HG03066 (cell line): ENCODE data around the gene USP19.

ENCODE experiments used
- ATAC-seq: cut with Tn5 transposase; IDR thresholded peaks from one replicate; pipeline ENCODE4 v1.9.1; 2021; ENCODE audit warnings: low read depth; ENCODE audit not compliant: unreplicated experiment

USP19 gene

GRCh38 chr3:49134471-49135265 lies 14.0 kb upstream of the USP19 start:
- no peak for ATAC-seq

- ATAC-seq = no peak
Measured at GRCh38 chr3:49133226-49133951, 12.8 kb upstream of the USP19 start.

DNA sequence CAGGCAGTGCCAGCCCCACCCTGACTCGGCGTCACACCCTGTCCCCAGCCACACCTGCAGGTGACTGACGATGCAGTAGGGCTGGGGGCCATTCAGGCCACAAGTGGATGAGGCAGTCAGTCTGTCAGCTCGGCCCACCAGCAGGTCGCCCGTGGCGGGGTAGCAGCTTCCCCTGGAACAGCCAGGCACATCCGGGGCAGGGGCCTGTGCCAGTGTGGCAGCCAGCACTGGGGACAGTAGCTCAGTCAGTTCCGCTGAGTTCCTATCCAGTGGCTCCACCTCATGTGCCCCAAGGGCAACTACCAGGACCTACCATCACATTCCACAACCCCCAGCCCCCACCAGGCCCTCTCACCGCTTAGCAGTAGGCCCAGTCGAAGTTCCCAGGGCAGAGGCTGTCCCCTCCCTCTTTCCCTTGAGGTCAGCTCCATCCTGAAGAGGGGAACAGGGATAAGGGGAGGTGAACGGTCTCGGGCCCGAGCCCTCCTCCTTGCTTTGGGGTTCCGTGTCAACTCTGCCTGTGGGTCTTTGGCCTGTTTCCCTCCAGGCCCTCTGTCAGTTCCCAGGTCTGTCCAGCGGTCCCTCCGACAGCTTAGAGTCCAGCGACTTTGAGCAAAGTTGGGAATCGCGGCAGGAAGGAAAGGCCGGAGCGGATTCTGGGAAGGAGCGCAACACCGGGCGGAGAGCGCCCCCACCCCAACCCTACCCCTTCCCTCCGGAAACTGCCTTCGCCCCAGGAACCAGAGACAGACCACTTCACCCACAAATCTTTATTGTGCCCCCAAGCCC lies 12.0 kb upstream of the USP19 start, which contains the start of gene LAMB2:
Gene LAMB2 (minus strand): TSS at position 614 of the 789 bp plus-strand sequence. CDS start 183 bp downstream, at position 431.
- ATAC-seq = no peak

- no peak for ATAC-seq
Measured at GRCh38 chr3:49132073-49132436, 11.4 kb upstream of the USP19 start.

DNA sequence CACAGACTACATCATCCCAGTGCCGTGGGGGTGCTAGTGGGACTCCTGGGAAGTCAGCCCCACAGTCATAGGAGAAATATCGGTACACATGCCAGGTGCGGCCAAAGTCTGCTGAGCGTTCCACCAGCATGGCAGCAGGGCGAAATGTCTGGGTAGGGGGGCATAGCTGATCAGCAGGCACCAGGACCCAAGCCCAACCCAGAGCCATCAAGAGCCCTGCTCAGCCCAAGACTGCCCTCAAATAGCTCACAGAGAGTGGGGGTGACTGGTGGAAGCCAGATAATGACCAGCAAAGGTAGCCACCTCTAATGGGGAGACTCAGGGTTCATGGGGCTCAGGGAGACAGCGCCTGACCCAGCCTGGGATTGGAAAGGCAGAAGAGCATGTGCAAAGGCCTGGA lies 11.0 kb upstream of the USP19 start:
- ATAC-seq = no peak

DNA sequence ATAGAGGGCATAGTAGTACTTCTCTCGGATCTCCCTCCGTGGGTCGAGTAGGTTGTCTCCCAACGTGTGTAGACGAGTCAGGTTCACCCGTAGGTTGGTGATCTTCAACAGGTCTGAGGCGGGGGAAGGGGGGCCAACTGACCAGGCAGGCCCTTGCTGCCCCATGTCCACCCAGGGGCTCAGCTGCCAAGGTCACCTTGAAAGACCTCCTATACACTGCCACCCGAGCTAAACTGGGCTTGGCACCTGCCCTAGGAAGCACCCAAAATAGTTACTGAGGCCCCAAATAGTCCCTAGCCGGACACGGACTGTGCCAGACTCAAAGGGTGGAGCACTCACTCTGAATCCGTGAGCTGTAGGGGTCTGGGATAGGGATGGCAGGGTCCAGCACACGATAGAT lies 10.4 kb upstream of the USP19 start:
- no peak for ATAC-seq

DNA sequence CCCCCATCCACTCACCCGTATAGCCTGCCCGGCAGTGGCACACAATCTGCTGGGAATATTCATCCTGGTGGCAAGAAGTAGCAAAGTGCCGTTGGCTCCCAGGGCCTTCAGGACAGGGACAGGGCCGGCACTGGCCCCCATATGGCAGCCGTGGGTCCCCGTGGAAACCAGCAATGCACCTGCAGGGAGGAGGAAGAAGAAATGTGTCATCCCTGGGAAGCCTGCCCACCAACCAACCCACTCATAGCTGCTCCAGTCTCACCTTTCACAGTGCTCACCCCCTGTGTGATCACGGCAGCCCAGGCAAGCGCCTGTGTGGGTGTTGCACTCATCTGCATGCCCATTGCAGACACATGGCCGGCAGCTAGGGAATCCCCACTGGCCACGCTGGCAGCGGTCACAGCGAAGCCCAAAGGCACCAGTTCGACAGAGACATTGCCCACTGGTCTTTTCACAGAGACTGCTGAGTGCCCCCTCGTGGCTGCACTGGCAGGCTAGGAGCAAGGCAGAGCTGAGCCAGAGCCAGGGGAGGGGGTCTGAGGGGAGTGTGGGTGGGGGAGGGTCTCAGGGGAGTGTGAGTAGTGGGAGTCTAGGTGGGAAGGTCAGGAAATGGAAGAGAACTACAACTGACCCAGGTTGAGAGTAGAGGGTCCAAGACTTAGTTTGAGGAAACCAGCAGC lies 4.5 kb upstream of the USP19 start:
- no peak for ATAC-seq

GRCh38 chr3:49124203-49124602 lies 3.6 kb upstream of the USP19 start:
- no peak for ATAC-seq

DNA sequence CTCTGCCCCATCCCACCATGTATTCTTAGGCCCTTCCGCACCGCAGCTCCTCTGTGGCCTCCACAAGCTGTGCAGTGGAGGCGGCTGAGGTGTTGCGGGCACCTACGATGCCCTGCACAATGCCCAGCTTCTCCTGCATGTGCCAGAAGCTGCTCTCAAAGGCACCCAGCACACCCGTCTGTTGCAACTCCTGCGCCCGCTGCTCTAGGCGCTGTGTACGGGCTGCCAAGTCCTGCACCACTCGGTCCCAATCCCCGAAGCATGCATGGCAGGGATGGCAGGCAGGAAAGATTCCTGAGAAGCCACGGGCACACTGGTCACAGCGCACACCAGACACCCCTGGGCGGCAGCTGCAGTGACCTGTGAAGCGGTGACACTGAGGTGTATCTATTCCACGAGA lies 3.1 kb upstream of the USP19 start:
- ATAC-seq = no peak

DNA sequence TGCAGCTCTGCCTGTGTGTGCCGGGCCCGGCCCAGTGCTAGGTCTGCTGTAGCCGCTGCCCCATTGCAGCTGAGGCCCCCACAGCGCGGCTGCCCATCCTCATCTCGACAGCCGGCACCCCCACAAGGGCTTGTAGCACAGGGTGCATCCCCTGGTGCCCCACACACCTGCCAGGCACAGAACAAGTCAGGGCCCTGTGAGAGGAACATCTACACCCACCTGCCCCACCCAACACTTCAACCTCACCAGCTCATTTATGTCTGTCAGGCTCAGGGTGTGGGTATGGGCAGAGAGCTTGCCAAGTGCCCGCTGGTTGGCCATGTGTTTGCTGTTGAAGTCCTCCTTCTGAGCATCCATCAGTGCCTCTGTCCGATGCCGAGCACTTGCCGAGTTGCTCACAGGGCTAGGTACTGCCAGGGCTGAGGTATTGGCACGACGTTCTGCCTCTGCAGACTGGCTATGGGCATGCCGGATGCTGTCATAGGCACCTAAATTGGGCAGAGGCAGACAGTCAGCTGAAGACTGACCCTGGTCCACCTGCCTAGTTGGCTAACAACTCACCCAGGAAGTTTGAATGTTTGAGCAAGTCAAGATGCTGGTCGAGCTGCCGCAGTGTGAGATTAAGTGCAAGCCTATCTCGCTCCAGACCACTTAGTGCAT lies 2.4 kb upstream of the USP19 start:
- ATAC-seq = no peak

DNA sequence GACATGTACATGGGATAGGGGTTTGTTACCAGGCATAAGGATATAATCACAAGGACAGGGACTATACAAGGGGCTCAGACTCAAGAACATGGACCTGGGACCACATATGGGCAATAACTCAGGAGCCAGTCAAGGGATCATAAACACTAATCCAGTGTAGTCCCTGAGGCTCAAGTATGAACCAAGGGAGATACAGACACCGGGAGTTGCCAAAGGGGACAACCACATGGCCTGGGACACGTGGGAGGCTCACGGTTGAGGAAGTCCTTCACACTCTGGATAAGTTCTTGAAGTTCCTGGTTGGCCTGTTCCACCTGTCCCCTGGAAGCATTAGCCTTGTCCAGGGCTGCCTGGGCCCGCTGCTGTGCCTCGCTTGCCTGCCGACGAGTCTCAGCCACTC lies 1.8 kb upstream of the USP19 start:
- ATAC-seq = no peak

DNA sequence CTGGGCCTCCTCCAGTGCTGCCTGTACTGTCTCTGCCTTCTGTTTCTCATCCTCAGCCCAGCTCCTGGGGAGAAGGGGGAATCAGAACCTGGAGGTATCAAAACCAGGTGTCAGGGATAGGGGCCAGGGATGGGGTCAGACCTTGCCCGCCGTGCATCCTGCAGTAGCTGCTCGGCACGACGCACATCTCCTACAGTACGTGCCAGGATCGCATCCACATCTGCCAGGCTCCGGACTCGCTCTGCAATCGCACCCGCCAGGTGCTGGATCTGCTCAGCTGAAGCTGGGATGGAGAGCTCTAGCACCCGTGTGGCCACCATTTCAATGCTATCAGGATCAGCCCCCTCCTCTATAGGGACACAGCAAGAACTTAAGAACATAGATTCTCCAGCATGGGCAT lies 1.4 kb upstream of the USP19 start:
- no peak for ATAC-seq

GRCh38 chr3:49121132-49121736 lies 611 bp upstream of the USP19 start:
- no peak for ATAC-seq

- no peak for ATAC-seq
Measured at GRCh38 chr3:49120096-49120437, 556 bp downstream of the USP19 start.

DNA sequence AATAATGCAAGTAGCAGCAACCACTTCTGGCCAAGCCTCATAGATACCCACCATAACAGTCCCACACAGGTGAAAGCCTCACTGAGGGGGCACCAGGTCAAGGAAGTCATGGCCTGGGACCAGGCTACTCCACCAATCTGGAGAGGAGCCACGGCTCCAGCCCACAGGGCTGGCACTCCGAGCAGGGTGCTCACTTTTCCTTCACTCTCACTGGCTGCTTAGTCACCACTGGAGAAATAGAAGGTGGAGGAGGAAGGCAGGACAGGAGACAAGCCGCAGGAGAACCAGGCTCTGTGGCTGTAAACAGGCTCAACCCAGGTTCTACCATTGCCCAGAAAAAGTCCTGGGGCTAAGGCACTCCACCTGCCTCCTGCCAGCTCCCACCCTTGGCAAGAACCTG lies 1.2 kb downstream of the USP19 start:
- ATAC-seq = no peak

DNA sequence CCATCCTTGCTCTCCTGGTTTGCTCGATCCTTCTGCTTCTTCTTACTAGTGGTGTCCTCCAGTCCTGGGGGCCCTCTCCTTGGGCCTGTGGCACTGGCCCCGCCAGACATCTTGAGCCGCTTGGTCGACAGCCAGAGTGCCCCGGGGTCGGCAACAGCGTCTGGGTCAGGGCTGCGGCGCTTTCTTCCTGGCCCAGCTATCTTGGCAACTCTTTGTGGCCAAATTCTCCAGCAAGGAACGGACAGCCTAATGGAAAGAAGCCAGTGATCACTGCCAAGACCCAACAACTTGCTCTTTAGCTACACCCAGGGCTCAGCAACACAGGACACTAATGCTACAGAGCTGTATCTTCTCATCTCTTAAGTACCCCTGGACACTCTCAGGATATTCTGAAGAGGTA lies 1.6 kb downstream of the USP19 start:
- ATAC-seq = no peak

DNA sequence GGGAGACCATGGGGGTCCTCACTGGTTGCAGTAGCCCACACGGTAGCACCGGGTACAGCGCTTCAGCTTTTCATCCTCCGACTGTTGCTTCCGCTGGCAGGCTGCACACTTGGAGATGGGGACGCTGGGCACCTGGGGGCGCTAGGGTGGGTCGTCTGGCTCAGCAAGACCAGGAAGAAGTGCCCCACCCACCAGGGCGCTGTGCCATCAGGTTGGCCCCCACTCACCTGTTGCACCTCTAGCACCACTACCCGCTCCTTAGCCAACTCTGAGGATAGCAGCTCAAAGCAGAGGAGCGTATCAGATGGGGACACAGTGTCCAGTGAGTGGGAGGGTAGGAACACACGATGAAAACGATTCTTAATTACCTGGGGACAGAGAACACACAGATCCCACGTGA lies 8.4 kb downstream of the USP19 start:
- ATAC-seq = no peak

DNA sequence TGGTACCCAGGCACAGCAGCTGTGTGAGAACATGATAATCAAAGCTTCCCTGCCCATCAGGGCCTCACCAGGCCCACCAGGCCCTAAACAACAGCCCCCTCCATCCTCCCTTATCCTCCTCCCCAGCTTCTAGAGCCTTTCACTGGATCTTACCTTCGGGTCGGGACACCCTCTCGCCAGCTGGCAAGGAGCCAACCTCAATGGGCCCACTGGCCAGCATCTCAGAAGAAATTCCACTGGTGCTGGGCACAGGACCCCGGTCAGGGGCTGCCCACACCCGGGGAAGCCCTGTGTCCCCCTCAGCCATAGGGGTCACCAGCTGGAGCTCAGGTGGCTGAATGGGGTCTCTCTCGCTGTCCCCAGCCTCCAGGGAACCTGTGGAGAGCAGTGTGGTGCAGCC lies 9.3 kb downstream of the USP19 start:
- no peak for ATAC-seq

- ATAC-seq = no peak
Measured at GRCh38 chr3:49110780-49111179, 9.8 kb downstream of the USP19 start.

GRCh38 chr3:49108346-49108745 lies 12.3 kb downstream of the USP19 start:
- ATAC-seq = no peak
